Activated CD8-positive, alpha-beta T cell treated with anti-CD3 and anti-CD28 coated beads for 36 hours (primary cell): ENCODE data around the gene SEMA3D. TPM values are rescaled to one million over a fixed set of nuclear protein-coding genes. Genes with fewer than 3 reads are reported as not detected.
A peak's percentile ranks its signal among the peaks of the same experiment; 100 is the strongest.

Experiments used
- ATAC-seq: fragments of 200-7000 bp; cut with Tn5 transposase; one replicate; pipeline ENCODE4 v1.10.0; 2021; ENCODE audit warnings: mild to moderate bottlenecking, moderate library complexity
- CTCF ChIA-PET: fragments of 350-600 bp; sonication (Branson Sonifier 250); formaldehyde crosslinking; loops from one replicate; lab custom pipeline; 2021; ENCODE audit warnings: antibody characterized with exemption; lab: Charles Lee
- POLR2A ChIA-PET: fragments of 350-600 bp; sonication (Branson Sonifier 250); formaldehyde crosslinking; loops from one replicate; lab custom pipeline; 2021; ENCODE audit warnings: antibody characterized with exemption; lab: Charles Lee
- DNase-seq: peaks from one replicate; pipeline ENCODE4 v3.0.0-alpha.2; 2020
- H3K27ac Mint-ChIP-seq: one replicate; pipeline ENCODE4 v1.8.0; 2021; ENCODE audit warnings: mild to moderate bottlenecking, mixed read lengths
- H3K27me3 Mint-ChIP-seq: one replicate; pipeline ENCODE4 v1.8.0; 2021; ENCODE audit warnings: mixed read lengths
- H3K36me3 Mint-ChIP-seq: one replicate; pipeline ENCODE4 v1.8.0; 2021; ENCODE audit warnings: low read depth, mixed read lengths
- H3K4me1 Mint-ChIP-seq: one replicate; pipeline ENCODE4 v1.8.0; 2021; ENCODE audit warnings: low read depth, mixed read lengths
- H3K4me3 Mint-ChIP-seq: one replicate; pipeline ENCODE4 v1.8.0; 2021; ENCODE audit warnings: mild to moderate bottlenecking, moderate library complexity, mixed read lengths
- H3K9me3 Mint-ChIP-seq: one replicate; pipeline ENCODE4 v1.8.0; 2021; ENCODE audit warnings: mixed read lengths
- intact Hi-C: fragments of 100-400 bp; cut with micrococcal nuclease; formaldehyde crosslinking; loops from one replicate; pipeline ENCODE4 v1.10.0; 2022
- total RNA-seq, 2 experiments: library from RNA; stranded (reverse); gene quantifications; one replicate each; pipeline ENCODE4 v1.2.3, GENCODE V29; 2021
- TF ChIP-seq, protein P1 (sequence below): fragments of 200-600 bp; IDR thresholded peaks from one replicate; pipeline ENCODE4 v1.8.0; 2022; ENCODE audit warnings: antibody characterized with exemption, mild to moderate bottlenecking

The SEMA3D gene
- not detected for total RNA-seq

DNA sequence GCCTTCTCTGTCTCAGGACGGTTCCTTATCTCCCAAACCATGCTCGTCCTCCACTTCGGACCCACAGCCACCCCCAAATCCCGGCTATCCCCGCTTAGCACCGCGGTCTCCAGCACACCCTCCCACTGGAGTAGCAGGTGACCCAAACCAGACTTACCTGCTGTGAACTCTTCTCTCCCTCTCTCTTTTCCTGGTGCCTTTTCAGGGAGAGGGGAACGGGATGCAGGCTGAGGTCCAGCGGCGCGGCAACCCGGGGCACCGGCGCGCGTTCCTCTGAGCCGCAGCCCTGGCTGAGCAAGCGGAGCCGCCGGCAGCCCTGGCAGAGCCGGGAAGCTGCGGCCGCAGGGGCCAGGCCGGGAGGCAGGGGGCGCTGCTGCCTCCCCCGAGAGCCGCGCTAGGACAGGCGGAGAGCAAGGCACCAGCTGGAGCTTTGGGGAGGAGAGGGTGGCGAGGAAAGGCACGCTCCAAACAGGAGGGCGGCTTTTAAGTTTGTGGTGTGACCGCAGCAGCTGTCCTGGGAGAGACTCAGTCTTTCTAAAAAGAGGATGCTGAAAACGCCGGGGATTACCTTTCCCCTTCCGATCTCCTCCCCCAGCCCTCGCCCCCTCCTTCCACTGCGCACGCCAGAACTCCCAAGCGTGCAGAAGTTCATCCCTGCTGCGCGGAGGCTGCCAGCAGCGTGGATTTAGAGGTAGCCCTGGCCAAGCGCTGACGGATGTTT, at the start of gene SEMA3D:
Gene SEMA3D, minus strand, starts transcription at position 536 of the 721 bp plus-strand sequence. CDS start 65,165 bp downstream, outside the sequence.
- POLR2A ChIA-PET = no interaction called here
- intact Hi-C loops = no loop called here
- H3K27me3 Mint-ChIP-seq = peaks cover 21% of the 10 kb centered on the region
- ATAC-seq = peak; percentile 64
- H3K27ac Mint-ChIP-seq = no peak within 1 kb of the TSS
- H3K4me3 Mint-ChIP-seq = no peak within 1 kb of the TSS
- no peaks in the 10 kb centered on the region for H3K4me1 Mint-ChIP-seq
- TF ChIP-seq, protein P1, sequence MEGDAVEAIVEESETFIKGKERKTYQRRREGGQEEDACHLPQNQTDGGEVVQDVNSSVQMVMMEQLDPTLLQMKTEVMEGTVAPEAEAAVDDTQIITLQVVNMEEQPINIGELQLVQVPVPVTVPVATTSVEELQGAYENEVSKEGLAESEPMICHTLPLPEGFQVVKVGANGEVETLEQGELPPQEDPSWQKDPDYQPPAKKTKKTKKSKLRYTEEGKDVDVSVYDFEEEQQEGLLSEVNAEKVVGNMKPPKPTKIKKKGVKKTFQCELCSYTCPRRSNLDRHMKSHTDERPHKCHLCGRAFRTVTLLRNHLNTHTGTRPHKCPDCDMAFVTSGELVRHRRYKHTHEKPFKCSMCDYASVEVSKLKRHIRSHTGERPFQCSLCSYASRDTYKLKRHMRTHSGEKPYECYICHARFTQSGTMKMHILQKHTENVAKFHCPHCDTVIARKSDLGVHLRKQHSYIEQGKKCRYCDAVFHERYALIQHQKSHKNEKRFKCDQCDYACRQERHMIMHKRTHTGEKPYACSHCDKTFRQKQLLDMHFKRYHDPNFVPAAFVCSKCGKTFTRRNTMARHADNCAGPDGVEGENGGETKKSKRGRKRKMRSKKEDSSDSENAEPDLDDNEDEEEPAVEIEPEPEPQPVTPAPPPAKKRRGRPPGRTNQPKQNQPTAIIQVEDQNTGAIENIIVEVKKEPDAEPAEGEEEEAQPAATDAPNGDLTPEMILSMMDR = peak; percentile 43
- DNase-seq = peak; percentile 34
- H3K36me3 Mint-ChIP-seq = no peaks in the 10 kb centered on the region
- no peaks in the 10 kb centered on the region for H3K9me3 Mint-ChIP-seq
- CTCF ChIA-PET = no interaction called here

DNA sequence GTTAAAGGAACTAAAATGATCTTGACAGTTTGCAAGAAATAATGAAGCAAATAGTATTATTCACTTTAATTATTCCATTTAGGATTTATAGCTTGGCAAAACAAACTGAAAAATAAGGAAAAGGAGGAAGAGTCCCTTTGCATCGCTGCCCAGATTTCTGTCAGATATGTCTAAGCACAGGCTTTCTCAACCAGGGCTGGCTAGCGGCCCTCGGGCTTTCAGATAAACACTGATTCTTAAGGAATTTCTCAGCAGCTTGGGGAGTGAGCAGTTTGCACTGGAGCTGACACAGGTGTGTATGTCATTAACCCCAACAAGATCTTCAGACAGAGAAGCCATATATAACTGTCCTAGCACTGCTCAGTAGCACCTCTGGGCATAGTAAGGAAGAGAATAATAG, 47.9 kb upstream of the SEMA3D start:
- ChIA-PET CTCF (no interaction called here), POLR2A (no interaction called here)
- Mint-ChIP-seq H3K27me3 (no peaks in the 10 kb centered on the region), H3K9me3 (peaks cover 3% of the 10 kb centered on the region), H3K36me3 (no peaks in the 10 kb centered on the region), H3K4me3 (no peak overlapping the region), H3K4me1 (no peaks in the 10 kb centered on the region), H3K27ac (no peak overlapping the region)
- ATAC-seq = no peak
- DNase-seq = no peak
- TF ChIP-seq, protein P1 = no peak
- intact Hi-C loops = no loop called here

DNA sequence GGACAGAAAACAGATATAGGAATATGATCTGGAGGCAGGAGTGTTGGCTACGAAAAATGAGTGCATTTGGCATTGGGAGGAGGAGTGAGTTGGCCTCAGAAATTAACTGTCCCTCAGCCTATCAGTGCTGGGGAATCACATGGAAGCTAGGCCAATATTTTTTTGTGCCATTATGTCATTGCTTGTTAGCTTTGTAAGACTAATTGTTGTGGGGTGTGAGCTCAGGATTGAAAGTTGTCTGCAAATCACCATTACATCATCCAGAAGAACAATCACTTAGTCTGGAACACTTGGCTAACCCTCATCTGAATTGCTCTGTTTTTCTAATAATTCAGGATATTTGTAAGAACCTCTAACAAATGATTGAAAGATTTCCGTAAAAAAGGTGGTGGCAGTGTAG, 45.2 kb upstream of the SEMA3D start:
- no peak for DNase-seq
- Mint-ChIP-seq H3K27me3 (no peaks in the 10 kb centered on the region), H3K9me3 (no peaks in the 10 kb centered on the region), H3K4me3 (no peak overlapping the region), H3K27ac (no peak overlapping the region), H3K36me3 (no peaks in the 10 kb centered on the region), H3K4me1 (no peaks in the 10 kb centered on the region)
- no peak for ATAC-seq
- POLR2A ChIA-PET = no interaction called here
- TF ChIP-seq, protein P1 = no peak
- intact Hi-C loops = no loop called here
- CTCF ChIA-PET = no interaction called here

DNA sequence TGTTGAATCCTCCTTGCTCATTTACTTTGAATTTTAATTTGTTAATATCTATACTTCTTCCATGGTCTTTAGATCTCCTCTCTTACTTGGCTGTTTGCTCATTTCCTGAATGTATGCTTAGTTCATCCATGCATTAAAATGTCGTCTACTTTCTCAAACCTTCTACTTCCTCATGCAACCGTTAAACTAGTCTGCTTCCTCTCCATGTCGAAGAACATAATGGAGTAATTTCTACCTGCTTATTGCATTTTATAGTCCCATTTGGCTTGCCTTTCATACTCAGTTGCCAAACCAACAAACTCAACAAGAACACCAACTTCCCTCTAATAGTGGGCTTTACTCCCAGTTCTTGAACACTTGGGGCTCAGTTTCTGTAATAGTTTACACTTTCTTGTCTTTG, 43.8 kb upstream of the SEMA3D start:
- ATAC-seq (no peak), DNase-seq (no peak)
- TF ChIP-seq, protein P1 = no peak
- Mint-ChIP-seq H3K36me3 (no peaks in the 10 kb centered on the region), H3K9me3 (no peaks in the 10 kb centered on the region), H3K27me3 (no peaks in the 10 kb centered on the region), H3K4me3 (no peak overlapping the region), H3K4me1 (no peaks in the 10 kb centered on the region), H3K27ac (no peak overlapping the region)
- intact Hi-C loops = no loop called here
- POLR2A ChIA-PET = no interaction called here
- CTCF ChIA-PET = no interaction called here

DNA sequence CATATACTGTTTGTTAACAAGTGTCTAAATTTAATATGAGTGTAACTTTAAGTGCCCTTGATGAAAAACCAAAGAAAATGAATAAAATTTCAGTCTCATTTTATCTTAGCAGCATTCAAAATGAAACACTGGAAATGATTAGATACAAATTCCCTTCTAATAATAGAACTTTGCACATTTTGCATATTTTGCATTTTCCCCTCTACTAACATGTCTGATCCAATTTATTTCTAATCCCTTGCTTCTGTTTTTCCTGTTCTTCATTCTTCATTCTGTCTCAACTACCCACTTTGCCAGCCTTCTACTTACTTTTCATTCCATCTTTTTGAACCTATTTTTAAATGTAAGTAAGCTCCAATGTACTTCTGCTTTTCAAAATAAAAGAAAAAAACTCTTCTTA, 42.7 kb upstream of the SEMA3D start:
- Mint-ChIP-seq H3K4me3 (no peak overlapping the region), H3K27me3 (no peaks in the 10 kb centered on the region), H3K4me1 (no peaks in the 10 kb centered on the region), H3K9me3 (no peaks in the 10 kb centered on the region), H3K36me3 (no peaks in the 10 kb centered on the region), H3K27ac (no peak overlapping the region)
- ChIA-PET CTCF (no interaction called here), POLR2A (no interaction called here)
- ATAC-seq = no peak
- intact Hi-C loops = no loop called here
- TF ChIP-seq, protein P1 = no peak
- no peak for DNase-seq
